Measurements from ENCODE around the gene CCDC97.
A peak's percentile ranks its signal among the peaks of the same experiment; 100 is the strongest.

Gene CCDC97

DNA sequence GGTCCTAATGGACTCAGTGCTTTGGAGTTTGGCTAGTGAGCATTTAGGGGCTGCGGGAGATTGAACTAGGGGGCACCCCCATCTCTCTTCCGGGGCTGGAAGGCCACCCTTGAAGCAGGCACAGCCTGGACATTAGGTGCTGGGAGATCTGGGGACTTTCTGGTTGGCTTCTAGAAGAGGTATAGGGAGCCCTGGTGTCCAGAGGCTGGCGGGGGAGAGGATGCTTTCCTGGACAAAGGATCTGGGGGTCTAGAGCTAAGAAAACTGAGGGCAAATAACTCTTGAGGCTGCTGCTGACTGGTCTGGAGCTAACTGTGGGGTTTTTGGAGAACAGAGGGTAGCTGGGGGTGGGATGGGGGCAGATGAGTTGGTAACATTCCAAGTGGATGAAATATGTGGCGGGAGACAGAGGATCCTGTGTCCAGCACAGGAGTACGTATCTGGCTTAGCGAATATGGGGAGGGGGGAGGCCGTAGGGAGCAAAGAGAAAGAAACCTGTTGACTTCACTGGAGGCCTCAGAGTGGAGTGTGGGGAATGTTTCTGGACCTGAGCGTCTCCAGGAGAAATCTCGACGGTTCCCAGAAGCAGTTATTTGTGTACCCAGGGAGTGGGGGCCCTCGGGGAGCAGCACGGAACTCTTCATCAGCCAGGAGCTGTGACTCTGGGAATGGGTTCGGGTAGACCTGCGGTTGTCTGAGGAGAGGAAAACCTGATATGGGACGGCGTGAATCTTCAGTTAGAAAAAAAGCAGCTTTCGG, 44.4 kb upstream of the CCDC97 start (continued):
- TF ChIP-seq ZNF660 (tag by site-specific recombination; IDR thresholded peaks at IDR 0.05) (no peak), ZNF280D (tag by site-specific recombination; IDR thresholded peaks at IDR 0.05) (no peak), ZNF394 (tag by site-specific recombination; IDR thresholded peaks at IDR 0.05; ENCODE audit: borderline replicate concordance) (peak; percentile 15; the same call in 1 of the 2 replicates), ZNF76 (tag by site-specific recombination; IDR thresholded peaks at IDR 0.05; ENCODE audit: borderline replicate concordance, low read depth) (0 out of 2 replicates have a peak, but pooled peaks have one; percentile 30), ZNF362 (tag by site-specific recombination; IDR thresholded peaks at IDR 0.05) (no peak), GLIS2 (tag by site-specific recombination; IDR thresholded peaks at IDR 0.05) (peak; percentile 30; the same call in 1 of the 2 replicates)

- Histone ChIP-seq H3K36me3 (ENCODE audit: control insufficient read depth in 2 of 2, insufficient read depth in 1 of 2, low read length in 2 of 2) (peaks cover 77 to 80% of the 10 kb centered on the region in 2 experiments), H3K4me3 (ENCODE audit: low read depth, low read length) (no peak overlapping the region), H3K9me3 (ENCODE audit: control insufficient read depth, insufficient read depth, low read depth, low read length) (no peaks in the 10 kb centered on the region), H3K27ac (ENCODE audit: extremely low read depth, low read depth, low read length) (no peak overlapping the region), H3K4me1 (ENCODE audit: control insufficient read depth, insufficient read depth, low read length) (peaks cover 14% of the 10 kb centered on the region)
- CTCF ChIA-PET = interaction anchor here (0.7 kb wide), 1 partner anchor 41 kb away, joined by 5 read pairs; the partner anchor contains the start of gene CCDC97
- TF ChIP-seq GLI2 (tag by site-specific recombination; IDR thresholded peaks at IDR 0.05; ENCODE audit: borderline replicate concordance, low read depth) (no peak), ZIC2 (tag by site-specific recombination; IDR thresholded peaks at IDR 0.05) (no peak), ZNF239 (tag by site-specific recombination; IDR thresholded peaks at IDR 0.05) (peak; percentile 51; the same call in 1 of the 2 replicates), ZNF121 (tag by site-specific recombination; IDR thresholded peaks at IDR 0.05) (peak; percentile 93)
- POLR2A ChIA-PET = interaction anchor here (0.7 to 1.2 kb wide), 3 partner anchors 16 to 550 kb away, joined by 4 to 7 read pairs (median 5); no protein-coding TSS in a partner anchor
Measured at GRCh38 chr19:41269055-41269454, 40.9 kb upstream of the CCDC97 start.

DNA sequence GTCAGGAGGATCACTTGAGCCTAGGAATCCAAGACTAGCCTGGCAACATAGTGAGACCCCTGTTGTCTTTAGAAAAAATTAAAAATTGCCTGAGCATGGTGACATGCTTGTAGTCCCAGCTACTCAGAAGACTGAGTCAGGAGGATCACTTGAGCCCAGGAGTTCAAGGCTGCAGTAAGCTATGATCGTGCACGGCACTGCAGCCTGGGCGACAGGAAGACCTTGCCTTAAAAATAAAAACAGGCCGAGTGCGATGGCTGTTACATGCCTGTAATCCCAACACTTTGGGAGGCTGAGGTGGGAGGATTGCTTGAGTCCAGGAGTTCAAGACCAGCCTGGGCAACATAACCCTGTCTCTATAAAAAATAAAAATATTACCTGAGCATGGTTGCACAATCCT, 40.4 kb upstream of the CCDC97 start:
- Histone ChIP-seq H3K9me3 (ENCODE audit: control insufficient read depth, insufficient read depth, low read depth, low read length) (no peaks in the 10 kb centered on the region), H3K4me1 (ENCODE audit: control insufficient read depth, insufficient read depth, low read length) (peaks cover 14% of the 10 kb centered on the region), H3K27ac (ENCODE audit: extremely low read depth, low read depth, low read length) (no peak overlapping the region), H3K36me3 (ENCODE audit: control insufficient read depth in 2 of 2, insufficient read depth in 1 of 2, low read length in 2 of 2) (peaks cover 82 to 85% of the 10 kb centered on the region in 2 experiments), H3K4me3 (ENCODE audit: low read depth, low read length) (no peak overlapping the region)
- CTCF ChIA-PET = interaction anchor here (0.7 to 1.3 kb wide), 3 partner anchors 16 to 40 kb away, joined by 5 to 8 read pairs (median 5); partner anchors contain the start of gene CCDC97
- POLR2A ChIA-PET = interaction anchor here (0.6 to 1.2 kb wide), 3 partner anchors 15 to 550 kb away, joined by 4 to 5 read pairs (median 5); no protein-coding TSS in a partner anchor
- no peak for TF ChIP-seq ZNF114 (tag by site-specific recombination; IDR thresholded peaks at IDR 0.05)
- no peak for TF ChIP-seq ZNF626 (tag by site-specific recombination; IDR thresholded peaks at IDR 0.05)
- TF ChIP-seq ZNF214 (tag by site-specific recombination; IDR thresholded peaks at IDR 0.05; ENCODE audit: borderline replicate concordance) = no peak
- no peak for TF ChIP-seq ZNF549 (tag by site-specific recombination; IDR thresholded peaks at IDR 0.05)
- TF ChIP-seq PRDM6 (tag by site-specific recombination; IDR thresholded peaks at IDR 0.05) = no peak
- TF ChIP-seq ZNF239 (tag by site-specific recombination; IDR thresholded peaks at IDR 0.05) = no peak
- TF ChIP-seq ZSCAN4 (tag by site-specific recombination; IDR thresholded peaks at IDR 0.05) = no peak
- TF ChIP-seq KLF1 (tag by site-specific recombination; IDR thresholded peaks at IDR 0.05) = no peak
- TF ChIP-seq ZNF777 (tag by site-specific recombination; IDR thresholded peaks at IDR 0.05; ENCODE audit: borderline replicate concordance) = no peak
- TF ChIP-seq ZNF664 (tag by site-specific recombination; IDR thresholded peaks at IDR 0.05) = no peak
- no peak for TF ChIP-seq ZNF521 (tag by site-specific recombination; IDR thresholded peaks at IDR 0.05)
- no peak for TF ChIP-seq YY1 (tag by site-specific recombination; IDR thresholded peaks at IDR 0.05)
- no peak for TF ChIP-seq HOXD13 (CRISPR knock-in tag; IDR thresholded peaks at IDR 0.05; ENCODE audit: borderline replicate concordance)
- TF ChIP-seq ZNF221 (tag by site-specific recombination; IDR thresholded peaks at IDR 0.05; ENCODE audit: borderline replicate concordance) = no peak
- TF ChIP-seq ZNF555 (tag by site-specific recombination; conservative IDR thresholded peaks at IDR 0.05) = no peak
- TF ChIP-seq ZFP3 (tag by site-specific recombination; IDR thresholded peaks at IDR 0.05; ENCODE audit: low read depth) = no peak
